ENCODE data around the gene ADARB2. TPM values are rescaled to one million over a fixed set of nuclear protein-coding genes. Genes with fewer than 3 reads are reported as not detected.

ADARB2 gene
- total and polyA plus RNA-seq, 5 donors from 2014 or later: 0.27 to 2.9 (median 0.69) TPM; not detected in 1

GRCh38 chr10:1171586-1171985 lies 565.7 kb downstream of the ADARB2 start:
- Histone ChIP-seq H3K9me3 (ENCODE audit: control insufficient read depth in 2 of 2, low read length in 2 of 2) (no peaks in the 10 kb centered on the region), H3K4me3 (ENCODE audit: low read depth, low read length) (no peak overlapping the region), H3K27ac (ENCODE audit: insufficient read depth, low read length, poor library complexity, severe bottlenecking) (no peak overlapping the region), H3K4me1 (ENCODE audit: control insufficient read depth, insufficient read depth, low read length, poor library complexity, severe bottlenecking) (no peaks in the 10 kb centered on the region), H3K36me3 (ENCODE audit: control insufficient read depth, insufficient read depth, low read length) (no peaks in the 10 kb centered on the region), H3K27me3 (ENCODE audit: control insufficient read depth, insufficient read depth, low read length) (no peaks in the 10 kb centered on the region)
- no peak for DNase-seq
- H3K9me3 Mint-ChIP-seq: no peaks in the 10 kb centered on the region
- no peaks in the 10 kb centered on the region for H3K36me3 Mint-ChIP-seq
- ATAC-seq (ENCODE audit: low read depth in 2 of 2): no peak
- H3K27ac Mint-ChIP-seq: no peak overlapping the region
- no peaks in the 10 kb centered on the region for H3K4me1 Mint-ChIP-seq
- peaks cover 10% of the 10 kb centered on the region for H3K27me3 Mint-ChIP-seq
- no peak overlapping the region for H3K4me3 Mint-ChIP-seq

GRCh38 chr10:1171182-1171581 lies 566.1 kb downstream of the ADARB2 start:
- H3K27ac ChIP-seq (ENCODE audit: insufficient read depth, low read length, poor library complexity, severe bottlenecking): no peak overlapping the region
- H3K4me3 Mint-ChIP-seq: no peak overlapping the region
- H3K27me3 ChIP-seq (ENCODE audit: control insufficient read depth, insufficient read depth, low read length): no peaks in the 10 kb centered on the region
- H3K4me3 ChIP-seq (ENCODE audit: low read depth, low read length): no peak overlapping the region
- no peaks in the 10 kb centered on the region for H3K36me3 Mint-ChIP-seq
- no peaks in the 10 kb centered on the region for H3K9me3 ChIP-seq (ENCODE audit: control insufficient read depth in 2 of 2, low read length in 2 of 2)
- no peaks in the 10 kb centered on the region for H3K4me1 ChIP-seq (ENCODE audit: control insufficient read depth, insufficient read depth, low read length, poor library complexity, severe bottlenecking)
- ATAC-seq (ENCODE audit: low read depth in 2 of 2) (no peak), DNase-seq (no peak)
- no peaks in the 10 kb centered on the region for H3K9me3 Mint-ChIP-seq
- H3K27ac Mint-ChIP-seq: no peak overlapping the region
- H3K27me3 Mint-ChIP-seq: peaks cover 10% of the 10 kb centered on the region
- H3K4me1 Mint-ChIP-seq: no peaks in the 10 kb centered on the region
- no peaks in the 10 kb centered on the region for H3K36me3 ChIP-seq (ENCODE audit: control insufficient read depth, insufficient read depth, low read length)

GRCh38 chr10:1170867-1171180 lies 566.5 kb downstream of the ADARB2 start:
- Histone ChIP-seq H3K27ac (ENCODE audit: insufficient read depth, low read length, poor library complexity, severe bottlenecking) (no peak overlapping the region), H3K4me1 (ENCODE audit: control insufficient read depth, insufficient read depth, low read length, poor library complexity, severe bottlenecking) (no peaks in the 10 kb centered on the region), H3K9me3 (ENCODE audit: control insufficient read depth in 2 of 2, low read length in 2 of 2) (no peaks in the 10 kb centered on the region), H3K27me3 (ENCODE audit: control insufficient read depth, insufficient read depth, low read length) (no peaks in the 10 kb centered on the region), H3K36me3 (ENCODE audit: control insufficient read depth, insufficient read depth, low read length) (no peaks in the 10 kb centered on the region), H3K4me3 (ENCODE audit: low read depth, low read length) (no peak overlapping the region)
- DNase-seq: no peak
- H3K4me3 Mint-ChIP-seq: no peak overlapping the region
- H3K9me3 Mint-ChIP-seq: no peaks in the 10 kb centered on the region
- ATAC-seq (ENCODE audit: low read depth in 2 of 2): no peak
- H3K27me3 Mint-ChIP-seq: peaks cover 10% of the 10 kb centered on the region
- no peak overlapping the region for H3K27ac Mint-ChIP-seq
- H3K4me1 Mint-ChIP-seq: no peaks in the 10 kb centered on the region
- H3K36me3 Mint-ChIP-seq: no peaks in the 10 kb centered on the region

- H3K27ac Mint-ChIP-seq: no peak overlapping the region
- H3K27ac ChIP-seq (ENCODE audit: insufficient read depth, low read length, poor library complexity, severe bottlenecking): no peak overlapping the region
- H3K9me3 Mint-ChIP-seq: no peaks in the 10 kb centered on the region
- ATAC-seq (ENCODE audit: low read depth in 2 of 2) (no peak), DNase-seq (no peak)
- no peaks in the 10 kb centered on the region for H3K27me3 ChIP-seq (ENCODE audit: control insufficient read depth, insufficient read depth, low read length)
- H3K4me1 Mint-ChIP-seq: no peaks in the 10 kb centered on the region
- H3K4me1 ChIP-seq (ENCODE audit: control insufficient read depth, insufficient read depth, low read length, poor library complexity, severe bottlenecking): no peaks in the 10 kb centered on the region
- H3K36me3 Mint-ChIP-seq: no peaks in the 10 kb centered on the region
- H3K36me3 ChIP-seq (ENCODE audit: control insufficient read depth, insufficient read depth, low read length): no peaks in the 10 kb centered on the region
- H3K27me3 Mint-ChIP-seq: peaks cover 10% of the 10 kb centered on the region
- H3K9me3 ChIP-seq (ENCODE audit: control insufficient read depth in 2 of 2, low read length in 2 of 2): no peaks in the 10 kb centered on the region
- H3K4me3 ChIP-seq (ENCODE audit: low read depth, low read length): no peak overlapping the region
- no peak overlapping the region for H3K4me3 Mint-ChIP-seq
Measured at GRCh38 chr10:1169981-1170866, 567.1 kb downstream of the ADARB2 start.

- DNase-seq: no peak
- Histone ChIP-seq H3K36me3 (ENCODE audit: control insufficient read depth, insufficient read depth, low read length) (no peaks in the 10 kb centered on the region), H3K4me1 (ENCODE audit: control insufficient read depth, insufficient read depth, low read length, poor library complexity, severe bottlenecking) (no peaks in the 10 kb centered on the region), H3K4me3 (ENCODE audit: low read depth, low read length) (no peak overlapping the region), H3K9me3 (ENCODE audit: control insufficient read depth in 2 of 2, low read length in 2 of 2) (no peaks in the 10 kb centered on the region), H3K27ac (ENCODE audit: insufficient read depth, low read length, poor library complexity, severe bottlenecking) (no peak overlapping the region), H3K27me3 (ENCODE audit: control insufficient read depth, insufficient read depth, low read length) (no peaks in the 10 kb centered on the region)
- Mint-ChIP-seq H3K36me3 (no peaks in the 10 kb centered on the region), H3K27ac (no peak overlapping the region), H3K27me3 (peaks cover 10% of the 10 kb centered on the region), H3K4me3 (no peak overlapping the region), H3K4me1 (no peaks in the 10 kb centered on the region), H3K9me3 (peaks cover 0 to 1% (median 0%) of the 10 kb centered on the region in 7 donors)
- ATAC-seq (ENCODE audit: low read depth in 2 of 2): no peak
Measured at GRCh38 chr10:1169186-1169885, 568.0 kb downstream of the ADARB2 start.

- H3K36me3 Mint-ChIP-seq: no peaks in the 10 kb centered on the region
- H3K9me3 ChIP-seq (ENCODE audit: control insufficient read depth in 2 of 2, low read length in 2 of 2): no peaks in the 10 kb centered on the region
- H3K4me1 ChIP-seq (ENCODE audit: control insufficient read depth, insufficient read depth, low read length, poor library complexity, severe bottlenecking): no peaks in the 10 kb centered on the region
- no peaks in the 10 kb centered on the region for H3K27me3 ChIP-seq (ENCODE audit: control insufficient read depth, insufficient read depth, low read length)
- H3K27me3 Mint-ChIP-seq: peaks cover 10% of the 10 kb centered on the region
- no peak overlapping the region for H3K27ac ChIP-seq (ENCODE audit: insufficient read depth, low read length, poor library complexity, severe bottlenecking)
- peaks cover 0 to 1% (median 0%) of the 10 kb centered on the region in 7 donors for H3K9me3 Mint-ChIP-seq
- no peaks in the 10 kb centered on the region for H3K36me3 ChIP-seq (ENCODE audit: control insufficient read depth, insufficient read depth, low read length)
- ATAC-seq (ENCODE audit: low read depth in 2 of 2) (no peak), DNase-seq (no peak)
- no peak overlapping the region for H3K27ac Mint-ChIP-seq
- H3K4me3 Mint-ChIP-seq: no peak overlapping the region
- H3K4me1 Mint-ChIP-seq: no peaks in the 10 kb centered on the region
- H3K4me3 ChIP-seq (ENCODE audit: low read depth, low read length): no peak overlapping the region
Measured at GRCh38 chr10:1168763-1169162, 568.6 kb downstream of the ADARB2 start.

- H3K4me3 Mint-ChIP-seq: no peak overlapping the region
- no peak for ATAC-seq (ENCODE audit: low read depth in 2 of 2)
- H3K9me3 Mint-ChIP-seq: peaks cover 0 to 1% (median 0%) of the 10 kb centered on the region in 7 donors
- no peaks in the 10 kb centered on the region for H3K36me3 Mint-ChIP-seq
- no peaks in the 10 kb centered on the region for H3K36me3 ChIP-seq (ENCODE audit: control insufficient read depth, insufficient read depth, low read length)
- no peaks in the 10 kb centered on the region for H3K9me3 ChIP-seq (ENCODE audit: control insufficient read depth in 2 of 2, low read length in 2 of 2)
- no peak overlapping the region for H3K27ac ChIP-seq (ENCODE audit: insufficient read depth, low read length, poor library complexity, severe bottlenecking)
- no peak overlapping the region for H3K4me3 ChIP-seq (ENCODE audit: low read depth, low read length)
- no peaks in the 10 kb centered on the region for H3K27me3 ChIP-seq (ENCODE audit: control insufficient read depth, insufficient read depth, low read length)
- peaks cover 10% of the 10 kb centered on the region for H3K27me3 Mint-ChIP-seq
- H3K4me1 Mint-ChIP-seq: no peaks in the 10 kb centered on the region
- H3K27ac Mint-ChIP-seq: no peak overlapping the region
- no peak for DNase-seq
- H3K4me1 ChIP-seq (ENCODE audit: control insufficient read depth, insufficient read depth, low read length, poor library complexity, severe bottlenecking): no peaks in the 10 kb centered on the region
Measured at GRCh38 chr10:1166828-1167275, 570.5 kb downstream of the ADARB2 start.
